AG10803 (cell line): ENCODE results near the gene NEU1.
A peak's percentile ranks its signal among the peaks of the same experiment; 100 is the strongest.

ENCODE experiments used
- DNase-seq: peaks from one replicate; pipeline ENCODE4 v3.0.0; 2010; ENCODE audit warnings: low read depth
- H3K4me3 ChIP-seq: 2 replicates; pipeline ENCODE4 v1.5.1; 2011; ENCODE audit warnings: mild to moderate bottlenecking, low read length, control low read depth
- CTCF ChIP-seq: conservative IDR thresholded peaks from 2 replicates; pipeline ENCODE4 v1.5.1; 2011; ENCODE audit warnings: mild to moderate bottlenecking, low read length, control low read depth, inconsistent platforms

Gene NEU1

GRCh38 chr6:31899215-31899614 is 36.6 kb upstream of the NEU1 start:
- H3K4me3 ChIP-seq: no peak overlapping the region
- DNase-seq: no peak

DNA sequence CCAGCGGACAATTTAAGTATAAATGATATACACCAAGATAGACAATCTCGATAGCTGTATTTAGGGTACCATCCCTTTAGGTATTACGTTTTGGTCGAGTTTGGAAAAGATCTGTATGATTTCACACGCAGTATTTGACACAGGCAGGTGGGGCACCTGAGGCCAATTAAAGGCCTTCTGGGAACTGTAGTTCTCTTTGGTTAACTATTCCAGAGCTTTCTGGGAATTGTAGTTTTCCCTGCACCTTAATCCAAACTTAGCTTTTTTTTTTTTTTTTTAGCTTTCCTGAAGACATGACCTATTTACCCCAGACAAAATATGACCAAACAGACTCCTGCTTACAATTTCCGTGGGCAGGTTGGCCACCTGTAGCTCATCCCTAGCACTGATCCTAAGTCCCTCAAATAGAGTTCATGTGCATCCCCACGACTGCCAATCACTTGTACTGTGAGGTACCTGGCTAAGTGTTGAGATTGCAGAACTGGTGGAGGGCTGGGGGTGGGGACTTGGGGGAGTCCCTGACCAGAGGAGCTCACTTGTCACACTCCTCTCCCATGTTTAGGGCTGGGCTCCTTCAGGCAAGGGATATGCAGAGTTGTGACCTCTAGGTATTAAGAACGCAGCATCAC is 35.9 kb upstream of the NEU1 start:
- no peak for TF ChIP-seq CTCF
- H3K4me3 ChIP-seq: peak overlapping the region; percentile 97
- peak; percentile 22 for DNase-seq

More at GRCh38 chr6:31899215-31899614, 36.6 kb upstream of the NEU1 start:
- TF ChIP-seq CTCF: no peak

DNA sequence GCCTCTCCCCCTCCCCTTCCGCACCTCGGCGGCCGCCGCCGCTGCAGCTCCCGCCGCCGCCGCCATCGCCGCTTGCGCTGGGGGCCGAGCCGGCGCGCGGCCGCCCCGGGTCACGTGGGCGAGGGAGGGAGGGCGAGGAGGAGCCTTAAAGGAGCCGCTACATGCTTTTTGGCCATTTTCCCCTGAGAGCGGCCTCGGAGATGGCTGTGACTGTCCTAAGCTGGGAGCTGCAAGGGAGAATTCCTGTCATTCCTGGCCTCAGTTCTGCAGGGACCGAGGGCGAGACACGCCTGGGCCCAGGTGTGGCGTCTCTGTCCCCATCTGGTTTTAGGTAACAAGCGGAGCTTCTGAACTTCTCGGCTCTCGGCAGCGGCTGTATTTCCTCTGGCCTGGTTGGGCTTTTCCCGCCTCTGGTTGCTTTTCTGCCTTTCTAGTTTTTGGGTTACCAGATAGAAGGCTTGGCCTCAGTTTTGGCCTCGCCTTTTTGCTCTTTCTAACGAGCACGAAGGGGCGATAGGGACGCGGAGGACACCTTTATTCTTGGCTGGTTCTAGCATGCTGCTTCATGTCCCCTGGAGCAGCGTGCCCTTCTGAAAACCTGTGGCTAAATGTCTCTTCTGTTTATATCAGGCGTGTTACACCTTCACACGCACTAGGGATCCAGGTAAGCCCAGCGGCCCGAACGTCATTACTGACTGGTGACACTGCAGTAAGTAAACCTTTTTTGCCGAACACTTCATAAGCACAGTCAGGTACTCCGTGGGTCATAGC is 35.2 kb upstream of the NEU1 start, which contains the start of gene EHMT2:
TSS of gene EHMT2 (minus strand) at position 87 of the 771 bp plus-strand sequence. CDS start at position 66, 21 bp downstream.
- TF ChIP-seq CTCF: no peak; the same call in 1 of the 2 replicates
- H3K4me3 ChIP-seq: peak within 1 kb of the TSS; percentile 97
- DNase-seq: peak; percentile 73

DNA sequence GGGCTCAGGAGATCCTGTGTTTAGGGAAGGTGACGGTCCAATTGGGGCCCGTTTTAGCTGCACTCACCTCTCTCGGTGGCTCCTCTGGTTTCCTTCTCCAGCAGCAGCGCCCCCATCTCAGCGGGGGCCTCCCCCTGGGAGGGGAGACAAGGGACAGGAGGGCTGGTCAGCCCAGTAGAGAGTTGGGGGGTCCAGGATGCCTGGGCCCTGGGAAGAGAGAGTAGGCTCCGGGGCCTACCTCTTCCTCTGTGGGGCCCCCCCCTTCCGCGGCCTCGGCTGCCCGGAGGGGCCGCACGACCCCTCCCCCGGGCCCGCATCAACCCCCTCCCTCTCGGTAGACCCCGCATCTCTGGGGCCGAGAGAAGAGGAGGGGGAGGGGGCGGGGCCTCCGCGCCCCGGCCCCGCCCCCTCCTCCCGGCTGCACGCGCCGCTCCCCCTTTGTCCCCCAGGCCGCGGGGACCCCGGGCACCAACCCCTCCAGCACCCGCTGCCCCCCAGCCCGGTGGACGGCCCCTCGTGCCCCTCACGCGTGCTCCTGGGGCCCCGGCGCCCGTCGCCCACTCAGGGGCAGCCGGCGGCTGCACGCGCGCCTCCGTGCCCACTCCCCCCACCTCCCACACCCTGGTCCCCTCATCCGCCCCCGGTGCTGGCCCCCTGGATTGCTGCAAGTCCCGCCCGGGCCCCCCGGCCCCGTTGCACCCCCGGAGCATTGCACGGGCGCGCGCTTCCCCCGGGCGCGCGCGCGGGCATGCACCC is 34.4 kb upstream of the NEU1 start:
- no peak for TF ChIP-seq CTCF
- peak overlapping the region; percentile 70 for H3K4me3 ChIP-seq
- no peak for DNase-seq

- H3K4me3 ChIP-seq: peak overlapping the region; percentile 70
- no peak for TF ChIP-seq CTCF
- no peak for DNase-seq
These were observed 33.9 kb upstream of the NEU1 start for GRCh38 chr6:31896493-31896855.

DNA sequence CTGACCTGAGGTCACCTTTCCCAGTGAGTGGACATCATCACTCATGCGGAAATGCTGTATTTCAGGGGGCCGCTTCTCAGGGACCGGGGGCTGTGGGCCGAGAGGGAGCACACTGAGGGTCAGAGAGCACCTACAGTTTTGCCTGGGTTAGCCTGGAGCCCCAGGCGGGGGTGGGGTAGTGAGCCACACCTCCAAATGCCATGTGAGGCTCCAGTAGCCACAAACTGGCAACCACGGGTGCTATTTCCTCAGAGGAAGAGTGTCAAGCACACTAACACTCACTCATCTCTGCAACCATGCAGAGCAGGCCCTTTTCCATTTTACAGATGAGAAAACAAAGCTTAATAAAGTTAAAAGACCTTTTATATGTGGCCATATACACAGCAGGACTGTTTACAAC is 30.2 kb upstream of the NEU1 start:
- DNase-seq: no peak
- no peak overlapping the region for H3K4me3 ChIP-seq
- TF ChIP-seq CTCF: no peak
